ENCODE data around the gene HOXC4.

HOXC4 gene

DNA sequence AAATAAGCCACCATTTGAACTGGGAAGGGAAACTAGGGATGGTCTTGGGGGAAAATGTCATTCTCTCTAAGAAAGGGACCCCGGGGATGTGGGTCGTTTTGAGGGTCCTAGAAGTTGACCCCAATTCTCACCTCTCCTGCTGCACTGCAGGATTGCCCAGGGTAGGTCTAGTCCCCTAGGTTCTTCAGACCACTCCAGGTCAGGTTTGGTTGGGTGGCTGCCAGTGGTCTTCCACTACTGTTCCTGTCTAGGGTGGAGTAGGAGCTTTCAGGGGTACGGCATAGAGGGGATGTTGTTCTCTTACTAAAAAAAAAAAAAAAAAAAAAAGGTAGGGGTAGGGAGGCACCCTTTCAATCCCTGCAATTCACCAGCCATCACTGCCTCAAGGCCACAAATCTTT is 37.6 kb upstream of the HOXC4 start:
- no peak for DNase-seq

DNA sequence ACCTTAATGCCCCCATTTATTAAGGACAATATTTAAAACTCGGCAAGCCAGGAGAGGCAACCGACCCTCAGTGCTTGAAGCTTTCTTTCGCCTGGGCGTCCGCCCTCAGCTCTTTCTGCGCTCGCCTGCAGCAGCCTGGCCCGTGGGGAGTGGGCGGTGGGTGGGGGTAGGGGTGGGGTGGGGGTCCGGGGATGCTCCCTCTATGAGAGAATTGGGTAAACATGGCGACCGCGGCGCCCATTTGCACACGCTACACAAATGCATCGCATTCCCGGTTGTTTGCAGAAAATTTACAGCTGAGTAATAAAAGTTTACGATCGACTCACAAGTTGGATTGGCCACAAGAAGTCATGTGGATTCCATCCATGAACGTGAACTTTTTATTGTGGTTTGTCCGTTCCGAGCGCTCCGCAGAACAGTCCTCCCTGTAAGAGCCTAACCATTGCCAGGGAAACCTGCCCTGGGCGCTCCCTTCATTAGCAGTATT is 37.1 kb upstream of the HOXC4 start:
- DNase-seq, result peak; percentile 67

DNA sequence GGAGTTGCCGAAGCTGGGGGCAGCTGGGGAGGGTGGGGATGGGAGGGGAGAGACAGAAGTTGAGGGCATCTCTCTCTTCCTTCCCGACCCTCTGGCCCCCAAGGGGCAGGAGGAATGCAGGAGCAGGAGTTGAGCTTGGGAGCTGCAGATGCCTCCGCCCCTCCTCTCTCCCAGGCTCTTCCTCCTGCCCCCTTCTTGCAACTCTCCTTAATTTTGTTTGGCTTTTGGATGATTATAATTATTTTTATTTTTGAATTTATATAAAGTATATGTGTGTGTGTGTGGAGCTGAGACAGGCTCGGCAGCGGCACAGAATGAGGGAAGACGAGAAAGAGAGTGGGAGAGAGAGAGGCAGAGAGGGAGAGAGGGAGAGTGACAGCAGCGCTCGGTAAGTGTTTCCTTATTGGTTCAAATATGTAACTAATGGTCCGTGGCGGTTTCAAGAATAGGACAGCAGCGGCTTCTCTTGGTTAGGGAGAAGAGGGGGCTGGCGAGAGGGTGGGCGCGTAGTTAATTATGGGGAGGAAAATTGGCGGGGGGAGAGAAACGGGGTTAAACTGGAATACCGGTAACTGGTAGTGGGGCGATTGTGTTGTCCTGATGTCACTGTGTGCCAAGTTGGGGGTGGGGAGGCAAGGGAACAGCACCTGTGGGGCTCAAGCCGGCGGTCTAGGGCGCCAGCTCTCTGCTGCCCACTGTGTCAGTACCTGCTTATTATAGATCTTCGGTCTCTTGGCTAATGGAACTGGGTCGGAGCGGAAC is 36.4 kb upstream of the HOXC4 start:
- no peak for DNase-seq

GRCh38 chr12:54017878-54018467 is 35.7 kb upstream of the HOXC4 start:
- DNase-seq, result peak; percentile 33

DNA sequence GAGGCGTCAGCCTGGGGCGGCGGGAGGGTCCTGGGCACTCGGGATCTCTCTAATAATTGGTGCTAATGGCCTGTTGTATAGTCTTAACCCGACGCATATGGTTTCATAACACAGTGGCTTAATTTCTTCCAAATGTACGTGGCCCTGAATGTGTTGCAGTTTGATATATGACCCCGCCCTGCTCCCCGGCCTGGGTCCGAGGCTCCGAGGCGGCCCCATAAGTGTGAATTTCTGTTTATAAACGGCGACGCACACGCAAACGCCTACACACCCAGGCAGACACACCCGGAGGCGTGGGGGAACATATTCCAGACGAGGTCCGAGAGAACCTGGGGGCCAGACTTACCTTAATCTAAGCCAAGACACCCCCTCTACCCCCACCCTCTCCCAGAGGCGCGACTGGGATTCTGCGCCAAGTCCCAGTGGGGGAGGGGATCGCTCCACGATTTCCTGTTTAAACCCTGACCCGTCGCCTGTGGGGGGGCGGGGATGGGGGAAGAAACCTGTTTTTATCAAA is 35.1 kb upstream of the HOXC4 start:
- DNase-seq, result no peak

- no peak for DNase-seq
Measured at GRCh38 chr12:54019091-54019811, 34.4 kb upstream of the HOXC4 start.

DNA sequence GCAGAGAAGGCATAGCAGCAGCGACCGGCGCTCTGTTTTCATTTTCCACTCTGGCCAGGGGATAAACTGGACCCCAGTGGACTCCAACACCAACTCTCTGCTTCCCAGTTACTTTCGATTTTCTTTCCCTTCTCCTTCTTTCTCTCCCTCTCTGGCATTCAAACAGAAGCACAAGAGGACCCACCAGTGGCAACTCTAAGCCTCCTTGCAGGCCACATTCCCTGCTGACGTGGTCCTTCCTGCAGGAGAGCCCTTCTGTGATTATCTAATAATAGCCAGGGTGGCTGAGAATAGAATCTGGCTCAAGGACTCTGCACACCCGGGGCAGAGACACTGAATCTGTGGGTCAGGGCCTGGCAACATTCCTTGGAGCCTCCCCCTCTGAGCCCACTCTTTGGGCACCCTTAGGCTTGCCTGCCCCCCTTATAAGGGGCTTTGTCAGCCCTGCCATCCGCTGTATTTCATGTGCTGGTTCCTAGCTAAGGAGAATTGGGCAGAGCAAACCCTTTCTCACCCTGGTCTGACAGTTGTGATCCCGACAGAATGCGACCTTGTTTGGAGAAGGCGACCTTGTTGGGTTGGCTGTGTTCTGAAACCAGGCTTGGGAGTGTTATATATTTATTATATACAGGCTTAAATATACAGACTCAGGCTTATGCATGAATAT is 33.6 kb upstream of the HOXC4 start:
- DNase-seq, result no peak

GRCh38 chr12:54020591-54021405 is 32.8 kb upstream of the HOXC4 start:
- no peak for DNase-seq

DNA sequence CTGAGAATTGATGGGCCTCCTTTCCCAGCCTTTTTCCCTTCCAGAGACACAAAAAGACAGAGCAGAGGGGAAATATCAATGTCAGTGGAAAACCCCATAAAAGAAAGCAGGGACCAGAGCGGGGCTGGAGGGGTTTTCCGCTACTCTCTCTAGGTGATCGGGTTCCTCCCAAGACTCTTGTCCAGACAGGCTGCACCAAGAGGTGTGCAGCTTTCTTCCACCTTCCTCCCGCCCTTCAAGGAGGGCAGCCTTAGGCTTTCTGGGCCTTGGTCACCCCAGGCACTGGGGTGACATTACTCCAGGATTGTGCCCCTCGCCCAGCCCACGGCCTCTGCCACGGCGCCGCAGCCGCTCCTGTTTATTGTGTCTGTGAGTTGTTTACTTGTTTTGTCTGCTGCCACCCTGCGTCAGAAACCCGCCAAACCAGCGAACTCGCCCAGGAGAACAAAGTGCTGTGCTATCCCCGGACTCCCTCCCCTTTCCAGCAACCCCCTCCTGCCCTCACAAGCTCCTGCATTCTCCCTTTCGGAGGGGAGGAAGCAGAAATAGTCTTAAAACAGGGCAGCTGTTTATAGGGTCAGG is 32.1 kb upstream of the HOXC4 start:
- DNase-seq, result no peak

GRCh38 chr12:54022960-54023884 is 30.4 kb upstream of the HOXC4 start:
- DNase-seq, result no peak

- no peak for DNase-seq
Measured at GRCh38 chr12:54024127-54024526, 29.5 kb upstream of the HOXC4 start.

- no peak for DNase-seq
Measured at GRCh38 chr12:54024581-54025305, 28.9 kb upstream of the HOXC4 start.

DNA sequence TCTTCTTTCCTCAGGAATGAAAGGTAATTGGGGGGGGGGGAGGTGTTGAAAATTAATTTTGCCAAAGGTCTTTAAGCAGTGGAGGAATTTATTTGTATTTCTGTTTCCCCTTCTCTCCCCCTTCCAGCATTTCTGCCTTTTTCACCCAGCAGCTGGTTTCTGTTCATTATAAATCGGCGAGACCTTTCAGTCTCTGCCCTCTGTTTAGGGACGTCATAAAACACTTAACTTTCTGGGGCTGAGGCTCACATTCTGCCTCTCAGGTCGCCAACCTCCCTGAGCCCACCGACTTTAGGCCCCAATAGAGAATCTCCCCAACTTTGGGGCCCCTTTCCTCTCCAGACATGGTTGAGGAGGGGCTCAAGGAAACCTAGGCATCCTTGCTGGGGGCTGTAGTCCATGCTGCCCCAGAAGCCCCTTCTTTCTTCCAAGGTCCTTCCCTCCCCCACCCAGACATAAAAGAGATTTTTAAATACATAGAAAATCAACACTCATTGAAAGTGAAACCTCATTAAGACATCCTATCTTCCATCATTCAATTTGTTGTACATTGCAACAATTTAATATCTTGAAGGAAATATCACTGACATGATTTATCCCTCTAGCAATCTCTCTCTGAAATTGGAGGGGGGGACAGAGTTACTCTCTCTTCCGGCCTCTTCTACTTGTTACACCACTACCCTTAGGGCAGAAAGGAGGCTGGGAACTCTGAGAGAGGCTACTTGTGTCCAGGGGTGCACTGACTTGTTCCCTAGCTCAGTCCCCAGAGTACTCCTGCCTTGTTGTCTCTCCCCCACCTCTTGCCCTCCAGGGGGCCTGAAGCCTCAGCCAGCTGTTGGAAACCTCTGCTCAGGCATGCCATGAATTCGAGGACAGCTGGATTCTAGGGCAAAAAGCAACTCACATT is 27.9 kb upstream of the HOXC4 start:
- DNase-seq, result no peak

DNA sequence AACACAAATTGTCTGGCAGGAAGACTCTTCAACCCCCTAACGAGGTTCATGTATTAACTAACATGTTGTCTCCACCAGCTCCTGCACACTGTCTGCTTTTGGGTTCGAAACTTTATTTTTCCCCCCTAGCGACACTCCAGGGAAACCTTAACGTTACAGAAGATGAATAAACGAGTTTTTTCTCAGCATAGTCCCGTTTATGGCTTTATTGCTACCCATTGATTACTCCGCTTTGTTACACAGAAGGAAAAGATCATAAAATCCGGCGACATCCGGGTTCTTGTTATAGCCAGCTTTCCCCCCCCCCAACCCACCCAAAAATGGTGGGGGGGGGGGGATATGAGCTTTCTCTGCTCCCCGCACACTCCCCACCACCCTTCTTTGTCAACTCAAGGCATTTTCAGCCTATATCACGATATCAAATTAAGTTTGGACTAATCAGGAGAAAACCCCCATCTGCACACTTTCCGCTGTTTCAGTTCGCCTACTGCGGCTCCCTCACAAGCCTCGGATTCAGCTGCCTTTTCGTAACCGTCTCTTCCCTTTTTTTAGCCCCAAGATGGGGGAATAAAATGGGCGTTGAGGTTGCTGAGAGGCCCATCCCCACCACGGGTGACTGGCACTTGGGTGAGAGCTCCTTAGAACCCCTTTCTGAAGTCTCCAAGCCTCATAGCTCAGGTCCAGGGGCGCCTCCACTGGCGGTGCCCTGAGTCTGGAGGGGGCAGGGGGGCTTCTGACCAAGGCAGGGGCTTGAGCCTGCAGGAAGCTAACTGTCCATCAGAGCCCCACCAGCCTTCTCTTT is 26.8 kb upstream of the HOXC4 start:
- no peak for DNase-seq

DNA sequence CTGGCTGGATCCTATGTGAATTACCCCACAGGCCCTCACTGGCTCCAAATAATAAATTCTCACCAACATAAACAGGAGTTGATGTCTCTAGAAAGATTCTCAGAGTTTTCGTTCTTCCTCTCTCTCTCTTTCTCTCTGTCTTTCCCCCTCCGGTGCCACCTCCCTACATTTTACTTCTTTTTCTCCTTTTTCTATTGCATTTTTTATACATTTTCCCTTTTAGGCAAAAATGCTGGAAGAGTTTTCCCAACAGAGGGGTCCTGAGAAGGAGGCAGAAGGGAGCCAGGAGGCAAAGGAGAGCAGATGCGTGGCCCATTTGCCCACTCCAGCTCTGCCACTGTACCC is 26.2 kb upstream of the HOXC4 start:
- DNase-seq, result no peak

DNA sequence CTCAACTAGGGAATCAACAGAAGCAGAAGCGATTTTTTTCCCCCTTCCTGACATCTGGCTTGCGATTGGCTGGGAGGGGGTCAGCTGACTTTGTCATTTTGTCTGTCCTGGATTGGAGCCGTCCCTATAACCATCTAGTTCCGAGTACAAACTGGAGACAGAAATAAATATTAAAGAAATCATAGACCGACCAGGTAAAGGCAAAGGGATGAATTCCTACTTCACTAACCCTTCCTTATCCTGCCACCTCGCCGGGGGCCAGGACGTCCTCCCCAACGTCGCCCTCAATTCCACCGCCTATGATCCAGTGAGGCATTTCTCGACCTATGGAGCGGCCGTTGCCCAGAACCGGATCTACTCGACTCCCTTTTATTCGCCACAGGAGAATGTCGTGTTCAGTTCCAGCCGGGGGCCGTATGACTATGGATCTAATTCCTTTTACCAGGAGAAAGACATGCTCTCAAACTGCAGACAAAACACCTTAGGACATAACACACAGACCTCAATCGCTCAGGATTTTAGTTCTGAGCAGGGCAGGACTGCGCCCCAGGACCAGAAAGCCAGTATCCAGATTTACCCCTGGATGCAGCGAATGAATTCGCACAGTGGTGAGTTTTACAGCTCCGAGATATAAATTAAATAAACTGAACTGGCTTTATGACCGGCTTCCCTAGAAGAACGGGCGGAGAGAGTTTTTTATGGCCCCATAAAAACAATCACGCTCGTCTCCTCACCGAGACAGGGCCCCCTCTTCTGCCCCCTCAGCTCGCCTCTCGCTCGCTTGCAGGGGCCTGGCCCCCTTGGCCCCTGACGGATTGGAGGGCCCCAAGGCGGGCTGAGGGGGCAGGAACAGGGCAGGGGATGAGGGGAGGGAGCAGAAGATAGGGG is 25.1 kb upstream of the HOXC4 start, which contains the start of gene HOXC6:
HOXC6 (plus strand) TSS at position 127 of the 888 bp plus-strand sequence; CDS start at position 209, 82 bp downstream.
- peak; percentile 32 for DNase-seq
